H1 (cell line): ENCODE data around the gene POC1B. TPM values are rescaled to one million over a fixed set of nuclear protein-coding genes. Genes with fewer than 3 reads are reported as not detected.

Experiments
- CTCF ChIA-PET: fragments of 300-600 bp; sonication (Branson Sonifier 250); formaldehyde crosslinking; loops from one replicate; lab custom pipeline; 2021; ENCODE audit not compliant: partially characterized antibody; lab: Charles Lee
- POLR2A ChIA-PET: fragments of 300-600 bp; sonication (Branson Sonifier 250); formaldehyde crosslinking; loops from one replicate; lab custom pipeline; 2021; ENCODE audit warnings: inconsistent platforms; ENCODE audit not compliant: partially characterized antibody; lab: Charles Lee
- DNase-seq, 2 experiments: peaks; one replicate each; pipeline versions ENCODE4 v3.0.0 to v3.0.0-alpha.2; 2010 to 2022; ENCODE audit warnings: low spot score in 2 of 2, low read depth in 1 of 2, mixed read lengths in 1 of 2
- FAIRE-seq: peaks from 2 replicates; lab custom pipeline; 2011; peaks lifted over from hg19 to GRCh38; lab: Jason Lieb, UNC
- H2AFZ ChIP-seq: 2 replicates; pipeline ENCODE4 v1.8.1; 2012; ENCODE audit warnings: low read length, inconsistent platforms
- H2AK5ac ChIP-seq: 2 replicates; pipeline ENCODE4 v1.6.1; 2013; ENCODE audit warnings: low read depth, low read length
- H2BK120ac ChIP-seq: replicated peaks from 2 replicates; pipeline ENCODE3; 2013; ENCODE audit warnings: low read depth, low read length, inconsistent platforms
- H2BK12ac ChIP-seq: 2 replicates; pipeline ENCODE4 v1.6.1; 2013; ENCODE audit warnings: low read depth, low read length
- H2BK15ac ChIP-seq: 2 replicates; pipeline ENCODE4 v1.6.1; 2013; ENCODE audit warnings: low read length
- H2BK20ac ChIP-seq: 2 replicates; pipeline ENCODE4 v1.6.1; 2013; ENCODE audit warnings: low read length
- H2BK5ac ChIP-seq: 2 replicates; pipeline ENCODE4 v1.6.1; 2013; ENCODE audit warnings: low read depth, low read length
- H3K14ac ChIP-seq: 2 replicates; pipeline ENCODE4 v1.6.1; 2013; ENCODE audit warnings: inconsistent platforms; ENCODE audit not compliant: insufficient read length
- H3K18ac ChIP-seq: 2 replicates; pipeline ENCODE4 v1.6.1; 2013; ENCODE audit warnings: low read length; ENCODE audit errors: extremely low read depth
- H3K23ac ChIP-seq: 2 replicates; pipeline ENCODE4 v1.6.1; 2013; ENCODE audit warnings: inconsistent platforms; ENCODE audit not compliant: insufficient read length
- H3K23me2 ChIP-seq: 2 replicates; pipeline ENCODE4 v1.6.1; 2013; ENCODE audit warnings: low read depth, low read length
- H3K27ac ChIP-seq: 2 replicates; pipeline ENCODE4 v1.6.1; 2011; ENCODE audit warnings: low read depth, low read length, inconsistent platforms
- H3K27me3 ChIP-seq, 4 experiments: replicated peaks in 1 of 4; 1 replicate in 1 of 4; 2 replicates in 3 of 4; pipeline versions ENCODE4 v1.6.1 to v1.8.1; 2011 to 2013; ENCODE audit warnings: low read length in 3 of 4, mild to moderate bottlenecking in 3 of 4, inconsistent platforms in 2 of 4, mixed read lengths in 2 of 4, moderate library complexity in 1 of 4; ENCODE audit not compliant: control insufficient read depth in 3 of 4, insufficient read depth in 3 of 4; ENCODE audit errors: extremely low read depth in 1 of 4
- H3K36me3 ChIP-seq, 4 experiments: 2 replicates each; pipeline versions ENCODE4 v1.6.1 to v1.8.1; 2011 to 2013; ENCODE audit warnings: mild to moderate bottlenecking in 4 of 4, low read length in 3 of 4, moderate library complexity in 2 of 4, control low read depth in 1 of 4, inconsistent platforms in 1 of 4; ENCODE audit not compliant: insufficient read depth in 4 of 4, control insufficient read depth in 2 of 4
- H3K4ac ChIP-seq: replicated peaks from 2 replicates; pipeline ENCODE3; 2013; ENCODE audit warnings: low read length, low read depth, mixed read lengths, inconsistent platforms; ENCODE audit not compliant: insufficient read length
- H3K4me1 ChIP-seq, 4 experiments: replicated peaks in 1 of 4; 1 replicate in 1 of 4; 2 replicates in 3 of 4; pipeline versions ENCODE4 v1.6.1 to v1.8.1; 2011 to 2013; ENCODE audit warnings: low read length in 3 of 4, inconsistent platforms in 2 of 4, mixed read lengths in 1 of 4; ENCODE audit not compliant: insufficient read depth in 4 of 4, control insufficient read depth in 3 of 4
- H3K4me2 ChIP-seq, 2 experiments: 2 replicates each; pipeline versions ENCODE4 v1.6.1 to v1.8.1; 2011 to 2013; ENCODE audit warnings: low read depth in 2 of 2, low read length in 2 of 2, control low read depth in 1 of 2, inconsistent platforms in 1 of 2, mild to moderate bottlenecking in 1 of 2; ENCODE audit not compliant: insufficient read depth in 1 of 2
- H3K4me3 ChIP-seq, 4 experiments: fragments of 200-600, 300-600 bp in 1 of 4; sonication (generic), shearing (Covaris generic), sonication (Bioruptor Twin) in 1 of 4; 2 replicates each; pipeline versions ENCODE4 v1.5.1 to v1.8.1; 2011 to 2016; ENCODE audit warnings: low read length in 4 of 4, low read depth in 3 of 4, control low read depth in 2 of 4, inconsistent platforms in 2 of 4, mild to moderate bottlenecking in 2 of 4, mixed read lengths in 1 of 4, moderate library complexity in 1 of 4; ENCODE audit not compliant: insufficient read depth in 2 of 4; ENCODE audit errors: extremely low read depth in 1 of 4
- H3K56ac ChIP-seq: replicated peaks from 2 replicates; pipeline ENCODE3; 2013; ENCODE audit warnings: low read depth, mild to moderate bottlenecking, mixed read lengths, low read length, inconsistent platforms; ENCODE audit not compliant: insufficient read length
- H3K79me1 ChIP-seq: 2 replicates; pipeline ENCODE4 v1.6.1; 2013; ENCODE audit warnings: low read depth, low read length, control low read depth
- H3K79me2 ChIP-seq, 2 experiments: 2 replicates each; pipeline versions ENCODE4 v1.6.1 to v1.8.1; 2012 to 2013; ENCODE audit warnings: low read length in 2 of 2, mild to moderate bottlenecking in 2 of 2, inconsistent platforms in 1 of 2; ENCODE audit not compliant: insufficient read depth in 2 of 2, control insufficient read depth in 1 of 2
- H3K9ac ChIP-seq, 4 experiments: replicated peaks in 1 of 4; 1 replicate in 1 of 4; 2 replicates in 3 of 4; pipeline versions ENCODE4 v1.6.1 to v1.8.1; 2011 to 2013; ENCODE audit warnings: low read depth in 3 of 4, low read length in 3 of 4, control low read depth in 2 of 4, mild to moderate bottlenecking in 2 of 4, moderate library complexity in 2 of 4, inconsistent platforms in 1 of 4; ENCODE audit errors: extremely low read depth in 1 of 4
- H3K9me3 ChIP-seq, 2 experiments: 2 replicates each; pipeline versions ENCODE4 v1.6.1 to v1.8.1; 2012 to 2013; ENCODE audit warnings: mild to moderate bottlenecking in 2 of 2, moderate library complexity in 2 of 2, control low read depth in 1 of 2, inconsistent platforms in 1 of 2, low read depth in 1 of 2, low read length in 1 of 2, mixed read lengths in 1 of 2; ENCODE audit not compliant: insufficient read depth in 2 of 2
- H4K20me1 ChIP-seq, 2 experiments: replicated peaks in 1 of 2; 2 replicates each; pipeline versions ENCODE3 to v1.8.1; 2011 to 2013; ENCODE audit warnings: inconsistent platforms in 2 of 2, low read length in 2 of 2, mild to moderate bottlenecking in 1 of 2; ENCODE audit not compliant: insufficient read depth in 2 of 2, control insufficient read depth in 1 of 2
- H4K5ac ChIP-seq: 2 replicates; pipeline ENCODE4 v1.6.1; 2013; ENCODE audit warnings: low read length, low read depth, mixed read lengths, inconsistent platforms; ENCODE audit not compliant: insufficient read length
- H4K8ac ChIP-seq: 2 replicates; pipeline ENCODE4 v1.8.0; 2013; ENCODE audit warnings: mild to moderate bottlenecking, moderate library complexity, low read length, inconsistent platforms; ENCODE audit not compliant: insufficient read depth; ENCODE audit errors: extremely low read depth
- H4K91ac ChIP-seq: replicated peaks from 2 replicates; pipeline ENCODE3; 2013; ENCODE audit warnings: low read length, mixed read lengths, inconsistent platforms; ENCODE audit not compliant: insufficient read length
- CHD1 ChIP-seq: IDR thresholded peaks from 2 replicates; pipeline ENCODE4 v1.6.1; 2012; ENCODE audit warnings: low read depth, low read length, improper control_type of control experiment
- CTBP2 ChIP-seq: IDR thresholded peaks from 2 replicates; pipeline ENCODE4 v1.7.0; 2011; ENCODE audit warnings: borderline replicate concordance, mild to moderate bottlenecking, moderate library complexity, mixed read lengths, low read length; ENCODE audit not compliant: insufficient read depth, insufficient read length
- E2F6 ChIP-seq: IDR thresholded peaks from 2 replicates; pipeline ENCODE4 v1.6.1; 2012; ENCODE audit warnings: inconsistent platforms
- GABPA ChIP-seq: IDR thresholded peaks from 2 replicates; pipeline ENCODE4 v1.6.1; 2011; ENCODE audit warnings: mild to moderate bottlenecking, low read length, moderate library complexity, borderline replicate concordance; ENCODE audit not compliant: insufficient read depth
- JUND ChIP-seq: IDR thresholded peaks from 2 replicates; pipeline ENCODE4 v1.6.1; 2011; ENCODE audit warnings: mild to moderate bottlenecking, improper control_type of control experiment, low read length
- POLR2AphosphoS5 ChIP-seq: IDR thresholded peaks from 2 replicates; pipeline ENCODE4 v1.6.1; 2011; ENCODE audit warnings: low read depth, low read length
- SAP30 ChIP-seq: fragments of 300-600 bp; sonication (generic); IDR thresholded peaks from 2 replicates; pipeline ENCODE4 v1.7.1; 2012; ENCODE audit warnings: low read length, moderate library complexity, mild to moderate bottlenecking, inconsistent platforms; ENCODE audit not compliant: insufficient read depth, insufficient replicate concordance
- TAF1 ChIP-seq: IDR thresholded peaks from 2 replicates; pipeline ENCODE4 v1.6.1; 2011; ENCODE audit warnings: mild to moderate bottlenecking, low read depth, low read length
- TBP ChIP-seq: IDR thresholded peaks from 2 replicates; pipeline ENCODE4 v1.6.1; 2011; ENCODE audit warnings: low read depth, low read length, improper control_type of control experiment
- WGBS, 2 experiments: shearing (Covaris generic) in 1 of 2; methylation state at CpG; one replicate each; pipeline versions ENCODE4 v1.1.6 to v1.1.7; 2013 to 2015; ENCODE audit warnings: low lambda C conversion rate in 2 of 2, mixed read lengths in 2 of 2, inconsistent platforms in 1 of 2, low coverage in 1 of 2, missing lambda C conversion rate in 1 of 2; ENCODE audit not compliant: insufficient replicate concordance in 2 of 2, insufficient coverage in 1 of 2, insufficient read length in 1 of 2; ENCODE audit errors: extremely low coverage in 1 of 2, missing lambda C conversion rate in 1 of 2; 5-methylcytosine and 5-hydroxymethylcytosine counted together
- polyA plus RNA-seq, 7 experiments: library from polyadenylated mRNA; depleted of rRNA in 3 of 7; stranded (reverse) in 5 of 7; unstranded in 2 of 7; fragments of >200 nt in 5 of 7; fragments of 200-250 nt in 2 of 7; gene quantifications; 1 replicate in 5 of 7; 2 replicates in 1 of 7; 4 replicates in 1 of 7; pipeline versions ENCODE4 v1.2.1 to v1.2.3, GENCODE V29; 2011 to 2013; ENCODE audit warnings: missing spikeins in 2 of 7, mixed read lengths in 2 of 7
- total RNA-seq: library from RNA; stranded (reverse); fragmentation: NEBNext Ultra II Directional; extraction: Animal tissue kit (Norgen Biotek cat#: 25700); gene quantifications from 2 replicates; pipeline ENCODE4 v1.2.1, GENCODE V29; 2021

Gene POC1B
- total and polyA plus RNA-seq, 2 of the 8 experiments (the other 6 are each of a cell fraction or from before 2014, with no cell fraction given) = 7.5 to 16.3 TPM

GRCh38 chr12:89464974-89465592, 60.8 kb downstream of the POC1B start:
- Histone ChIP-seq H3K4me3 (no peak overlapping the region), H4K5ac (no peak overlapping the region), H3K4ac (no peak overlapping the region), H2AFZ (no peak overlapping the region), H3K18ac (no peak overlapping the region), H3K36me3 (no peaks in the 10 kb centered on the region), H3K9me3 (no peaks in the 10 kb centered on the region), H3K27me3 (no peaks in the 10 kb centered on the region), H4K8ac (no peak overlapping the region), H3K79me2 (no peaks in the 10 kb centered on the region), H3K23me2 (no peaks in the 10 kb centered on the region), H3K4me1 (peaks cover 0 to 4% (median 1%) of the 10 kb centered on the region in 4 experiments; a peak in 2 of 7 replicates), H2BK15ac (no peak overlapping the region), H4K20me1 (no peaks in the 10 kb centered on the region), H4K91ac (no peak overlapping the region), H3K27ac (no peak overlapping the region), H2AK5ac (no peak overlapping the region), H2BK12ac (no peak overlapping the region), H3K14ac (no peak overlapping the region), H3K4me2 (no peak overlapping the region), H3K9ac (no peak overlapping the region), H2BK120ac (no peak overlapping the region), H3K79me1 (no peaks in the 10 kb centered on the region), H3K23ac (no peak overlapping the region), H2BK20ac (no peak overlapping the region), H2BK5ac (no peak overlapping the region), H3K56ac (no peak overlapping the region)
- ChIA-PET POLR2A (no interaction called here), CTCF (interaction anchor here (0.6 to 1.2 kb wide), 2 partner anchors 65 to 446 kb away, joined by 3 read pairs; no protein-coding TSS in a partner anchor)
- FAIRE-seq = no peak
- 82% methylated on average over 4 of the region's 4 CpGs; no CpG with 5 or more reads in 1 of the 2 experiments for WGBS, 2 experiments
- DNase-seq = no peak
- TF ChIP-seq TAF1 (no peak), CHD1 (no peak), SAP30 (no peak), POLR2AphosphoS5 (no peak), E2F6 (no peak), GABPA (no peak), JUND (no peak), TBP (no peak), CTBP2 (no peak)
